NT2/D1 (cell line): ENCODE measurements around the gene TLK1.

Experiments used
- SUZ12 ChIP-seq: IDR thresholded peaks from 2 replicates; pipeline ENCODE4 v1.6.1; 2011; ENCODE audit not compliant: insufficient read length, insufficient read depth; ENCODE audit errors: extremely low read depth
- YY1 ChIP-seq: IDR thresholded peaks from 2 replicates; pipeline ENCODE4 v1.6.1; 2011; ENCODE audit not compliant: insufficient read length, insufficient read depth
- ZNF274 ChIP-seq: IDR thresholded peaks from 2 replicates; pipeline ENCODE4 v1.6.1; 2011; ENCODE audit warnings: mild to moderate bottlenecking, low read depth, low read length

- TF ChIP-seq ZNF274: no peak
- no peak for TF ChIP-seq SUZ12
- TF ChIP-seq YY1: no peak
Measured at GRCh38 chr2:171025214-171025613, 135.5 kb downstream of the TLK1 start.
